ENCODE measurements around the gene PCDHGC5. TPM values are rescaled to one million over a fixed set of nuclear protein-coding genes. Genes with fewer than 3 reads are reported as not detected.

PCDHGC5 gene
- total RNA-seq, 4 donors from 2014 or later: 0.26 to 1.7 (median 1.5) TPM

DNA sequence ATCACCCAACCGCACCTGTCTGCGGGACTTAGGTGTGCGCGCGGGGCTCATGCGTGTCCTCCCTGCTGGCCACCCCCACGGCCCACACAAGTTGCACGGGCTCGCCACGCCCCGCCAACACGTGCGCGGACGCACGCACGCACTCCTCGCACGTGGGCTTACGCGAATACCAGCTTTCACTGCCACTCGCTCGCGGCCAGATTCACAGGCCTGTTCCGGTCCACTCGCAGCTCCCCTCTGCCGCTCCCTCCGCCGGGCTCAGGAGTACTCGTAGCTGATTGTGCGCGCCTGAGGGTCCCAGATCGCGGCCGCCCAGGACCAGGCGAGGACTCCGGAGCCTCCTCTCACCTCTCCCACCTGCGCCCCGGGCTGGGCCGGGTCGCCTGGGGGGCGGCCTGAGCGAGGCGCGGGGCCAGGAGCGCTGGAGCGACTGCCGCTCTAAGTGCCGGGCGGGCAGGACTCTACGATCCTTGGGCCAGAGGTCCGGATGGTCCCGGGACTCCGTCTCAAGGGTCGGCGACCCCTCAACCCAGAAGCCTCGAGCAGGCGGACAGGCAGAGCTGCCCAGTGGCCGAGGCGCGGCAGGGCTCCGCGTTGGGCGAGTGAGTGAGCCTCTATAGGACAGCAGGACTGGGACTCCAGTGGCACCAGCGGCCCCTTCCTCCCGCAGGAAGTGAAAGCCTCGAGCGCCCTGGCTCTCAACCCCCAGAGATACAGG lies 3.4 kb downstream of the PCDHGC5 start:
- Histone ChIP-seq H3K27ac (no peak overlapping the region), H3K9me3 (no peaks in the 10 kb centered on the region)
- 46 to 65% methylated on average over 27 to 32 of the region's 68 CpGs for WGBS, 2 donors

GRCh38 chr5:141493500-141494422 lies 4.9 kb downstream of the PCDHGC5 start:
- H3K9me3 ChIP-seq: no peaks in the 10 kb centered on the region
- H3K4me1 ChIP-seq: peaks cover 13 to 55% (median 17%) of the 10 kb centered on the region in 3 donors
- peaks cover 0 to 74% (median 0%) of the 10 kb centered on the region in 3 donors for H3K36me3 ChIP-seq
- peaks cover 0 to 24% (median 0%) of the 10 kb centered on the region in 4 donors for H3K27me3 ChIP-seq
- intact Hi-C loops (cut with DNase I): no loop called here
- no peak for TF ChIP-seq CTCF (IDR thresholded peaks at IDR 0.05)
- TF ChIP-seq POLR2A (IDR thresholded peaks at IDR 0.05): no peak
- H3K27ac ChIP-seq: peak overlapping the region in 2 of 4 donors; percentile 33 to 54
- no peak overlapping the region for H3K4me3 ChIP-seq
- DNase-seq: no peak
- 63 to 77% methylated on average over 8 of the region's 10 CpGs for WGBS, 2 donors

More for the DNA sequence above, 3.4 kb downstream of the PCDHGC5 start:
- Histone ChIP-seq H3K36me3 (peaks cover 0 to 71% (median 0%) of the 10 kb centered on the region in 3 donors), H3K4me3 (peak overlapping the region in 2 of 4 donors; percentile 13 to 28), H3K4me1 (peaks cover 13 to 69% (median 21%) of the 10 kb centered on the region in 3 donors), H3K27me3 (peaks cover 0 to 24% (median 0%) of the 10 kb centered on the region in 4 donors)
- intact Hi-C loops (cut with DNase I): no loop called here
- no peak for TF ChIP-seq POLR2A (IDR thresholded peaks at IDR 0.05)
- no peak for TF ChIP-seq CTCF (IDR thresholded peaks at IDR 0.05)
- DNase-seq: no peak

DNA sequence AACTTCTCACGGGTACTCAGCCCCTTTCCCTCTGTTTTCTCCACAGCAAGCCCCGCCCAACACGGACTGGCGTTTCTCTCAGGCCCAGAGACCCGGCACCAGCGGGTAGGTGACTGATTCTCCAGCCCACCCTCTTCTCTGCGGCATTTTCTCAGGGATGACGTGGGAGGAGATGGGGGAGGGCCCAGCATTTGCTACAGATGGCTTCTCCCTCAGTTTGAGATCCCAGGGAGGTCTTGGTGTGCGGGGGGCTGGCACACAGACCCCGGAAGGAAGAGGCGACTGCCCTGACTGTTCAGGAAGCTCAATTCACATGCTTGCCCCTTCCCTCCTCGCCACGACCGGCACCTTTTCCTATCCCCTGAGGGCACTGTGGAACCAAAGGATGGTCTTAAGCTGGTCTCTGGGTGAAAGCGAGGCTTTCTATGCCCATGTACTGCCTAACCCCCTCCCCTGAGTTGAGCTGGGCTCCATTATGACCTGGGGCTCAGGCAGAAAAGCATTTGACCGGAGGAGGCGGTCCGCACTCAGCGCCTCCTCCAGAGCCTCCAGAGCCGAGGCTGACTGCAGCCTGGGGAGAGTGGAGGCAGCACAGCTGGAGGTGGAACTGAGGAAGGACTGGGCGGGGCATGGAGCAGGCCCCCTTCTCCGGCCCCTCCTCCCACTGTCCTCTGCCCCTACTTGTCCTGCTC lies 6.0 kb downstream of the PCDHGC5 start:
- Histone ChIP-seq H3K27me3 (peaks cover 0 to 24% (median 0%) of the 10 kb centered on the region in 4 donors), H3K27ac (no peak overlapping the region), H3K36me3 (peaks cover 0 to 76% (median 0%) of the 10 kb centered on the region in 3 donors), H3K9me3 (no peaks in the 10 kb centered on the region), H3K4me1 (peaks cover 10 to 46% (median 17%) of the 10 kb centered on the region in 3 donors), H3K4me3 (no peak overlapping the region)
- DNase-seq: no peak
- intact Hi-C loops (cut with DNase I): no loop called here
- WGBS, 2 donors: 65% methylated on average over 8 to 11 of the region's 22 CpGs
- TF ChIP-seq POLR2A (IDR thresholded peaks at IDR 0.05): no peak
- TF ChIP-seq CTCF (IDR thresholded peaks at IDR 0.05): no peak

GRCh38 chr5:141495453-141495811 lies 6.6 kb downstream of the PCDHGC5 start:
- intact Hi-C loops (cut with DNase I): no loop called here
- 78 to 81% methylated on average over 8 of the region's 8 CpGs for WGBS, 2 donors
- Histone ChIP-seq H3K36me3 (peaks cover 0 to 76% (median 0%) of the 10 kb centered on the region in 3 donors), H3K27ac (no peak overlapping the region), H3K9me3 (no peaks in the 10 kb centered on the region), H3K4me3 (no peak overlapping the region), H3K27me3 (peaks cover 0 to 21% (median 0%) of the 10 kb centered on the region in 4 donors), H3K4me1 (peaks cover 10 to 46% (median 17%) of the 10 kb centered on the region in 3 donors)
- TF ChIP-seq CTCF (IDR thresholded peaks at IDR 0.05): no peak
- TF ChIP-seq POLR2A (IDR thresholded peaks at IDR 0.05): no peak
- DNase-seq: no peak
